Brain microvascular endothelial cell (primary cell): ENCODE results near the gene FXN.

Experiments
- DNase-seq: peaks from one replicate; pipeline ENCODE4 v3.0.0-alpha.2; 2020
- H3K27ac ChIP-seq: fragments of 250-450 bp; sonication (Bioruptor Pico); 2 replicates; pipeline ENCODE4 v1.5.1; 2020; ENCODE audit warnings: mild to moderate bottlenecking, moderate library complexity
- H3K27me3 ChIP-seq: fragments of 250-450 bp; sonication (Bioruptor Pico); replicated peaks from 2 replicates; pipeline ENCODE4 v1.5.1; 2020; ENCODE audit warnings: mild to moderate bottlenecking
- H3K36me3 ChIP-seq: fragments of 250-450 bp; sonication (Bioruptor Pico); replicated peaks from 2 replicates; pipeline ENCODE4 v1.5.1; 2020; ENCODE audit warnings: mild to moderate bottlenecking
- H3K4me3 ChIP-seq: 2 replicates; pipeline ENCODE4 v1.5.1; 2011; ENCODE audit warnings: low read depth, mild to moderate bottlenecking, control low read depth, low read length, moderate library complexity
- CTCF ChIP-seq: IDR thresholded peaks from 2 replicates; pipeline ENCODE4 v1.5.1; 2011; ENCODE audit warnings: low read depth, mild to moderate bottlenecking, moderate library complexity, low read length, control low read depth, inconsistent platforms; ENCODE audit errors: missing control alignments
- in situ Hi-C: cut with HindIII; loops from 2 replicates; pipeline ENCODE4 v1.10.0; 2017; ENCODE audit warnings: low sequenced_read_pairs, low pct_ligation_motif_present

The FXN gene

GRCh38 chr9:68998385-68998784 lies 37.2 kb upstream of the FXN start:
- H3K36me3 ChIP-seq, result no peaks in the 10 kb centered on the region
- in situ Hi-C loops, result no loop called here
- no peaks in the 10 kb centered on the region for H3K27me3 ChIP-seq
- no peak for TF ChIP-seq CTCF
- no peak overlapping the region for H3K27ac ChIP-seq
- H3K4me3 ChIP-seq, result no peak overlapping the region
- no peak for DNase-seq

GRCh38 chr9:68998812-68999211 lies 36.7 kb upstream of the FXN start:
- TF ChIP-seq CTCF, result no peak
- Histone ChIP-seq H3K4me3 (no peak overlapping the region), H3K27me3 (no peaks in the 10 kb centered on the region), H3K27ac (no peak overlapping the region), H3K36me3 (no peaks in the 10 kb centered on the region)
- DNase-seq, result no peak
- in situ Hi-C loops, result no loop called here

GRCh38 chr9:68999393-69000105 lies 36.0 kb upstream of the FXN start:
- DNase-seq, result peak; percentile 76
- no peak overlapping the region for H3K27ac ChIP-seq
- no peaks in the 10 kb centered on the region for H3K36me3 ChIP-seq
- no peaks in the 10 kb centered on the region for H3K27me3 ChIP-seq
- no peak overlapping the region for H3K4me3 ChIP-seq
- TF ChIP-seq CTCF, result peak; percentile 90
- in situ Hi-C loops, result no loop called here

- in situ Hi-C loops, result no loop called here
- no peak for TF ChIP-seq CTCF
Observed at GRCh38 chr9:69001921-69002320, 33.6 kb upstream of the FXN start.

GRCh38 chr9:69003051-69003450 lies 32.5 kb upstream of the FXN start:
- in situ Hi-C loops, result no loop called here

More at GRCh38 chr9:69001921-69002320, 33.6 kb upstream of the FXN start:
- Histone ChIP-seq H3K4me3 (no peak overlapping the region), H3K36me3 (no peaks in the 10 kb centered on the region), H3K27me3 (no peaks in the 10 kb centered on the region), H3K27ac (no peak overlapping the region)
- no peak for DNase-seq

More at GRCh38 chr9:69003051-69003450, 32.5 kb upstream of the FXN start:
- Histone ChIP-seq H3K4me3 (no peak overlapping the region), H3K27me3 (no peaks in the 10 kb centered on the region), H3K36me3 (no peaks in the 10 kb centered on the region), H3K27ac (no peak overlapping the region)
- no peak for DNase-seq
- no peak for TF ChIP-seq CTCF
